GM12878 (cell line): ENCODE measurements around the gene NHSL1. TPM values are rescaled to one million over a fixed set of nuclear protein-coding genes. Genes with fewer than 3 reads are reported as not detected.

ENCODE experiments used
- ATAC-seq: fragments of 200-7000 bp; cut with Tn5 transposase; 3 replicates; pipeline ENCODE4 v1.9.1; 2020; ENCODE audit warnings: mild to moderate bottlenecking, moderate library complexity
- BruUV-seq: library from RNA; stranded (reverse); fragments of 400-500 nt; replicated peaks from 2 replicates; lab custom pipeline; 2021; lab: Mats Ljungman, UMichigan
- CTCF ChIA-PET: fragments of 300-600 bp; sonication (Branson Sonifier 250); formaldehyde crosslinking; extraction: SDS; loops from one replicate; lab custom pipeline; 2021; ENCODE audit warnings: inconsistent platforms; lab: Yijun Ruan, JAX
- POLR2A ChIA-PET: fragments of 350-600 bp; formaldehyde crosslinking; extraction: SDS; loops from one replicate; lab custom pipeline; 2021; ENCODE audit warnings: inconsistent platforms; lab: Charles Lee
- RAD21 ChIA-PET: fragments of 300-600 bp; sonication (Branson Sonifier 250); formaldehyde crosslinking; loops from one replicate; lab custom pipeline; 2023; ENCODE audit warnings: antibody characterized with exemption; ENCODE audit not compliant: unreplicated experiment; lab: Charles Lee
- SMC1A ChIA-PET: fragments of 300-600 bp; sonication (Branson Sonifier 250); formaldehyde crosslinking; loops from one replicate; lab custom pipeline; 2023; ENCODE audit not compliant: unreplicated experiment, uncharacterized antibody; lab: Charles Lee
- DNase-seq: peaks from one replicate; pipeline ENCODE4 v3.0.0-alpha.2; 2011; ENCODE audit warnings: low read depth, low spot score
- FAIRE-seq: peaks from 3 replicates; lab custom pipeline; 2011; peaks lifted over from hg19 to GRCh38; lab: Jason Lieb, UNC
- H2AFZ ChIP-seq: 2 replicates; pipeline ENCODE4 v1.6.0; 2011; ENCODE audit warnings: low read depth, low read length, control low read depth; ENCODE audit not compliant: control insufficient read depth
- H3K27ac ChIP-seq: 2 replicates; pipeline ENCODE4 v1.5.1; 2011; ENCODE audit warnings: control low read depth; ENCODE audit not compliant: control insufficient read depth, insufficient read depth
- H3K27me3 ChIP-seq, 2 experiments: replicated peaks in 1 of 2; 2 replicates each; pipeline versions ENCODE4 v1.6.0 to v1.6.1; 2011; ENCODE audit warnings: low read length in 1 of 2; ENCODE audit not compliant: control insufficient read depth in 2 of 2, insufficient read depth in 2 of 2
- H3K36me3 ChIP-seq, 2 experiments: 2 replicates each; pipeline ENCODE4 v1.5.1; 2011; ENCODE audit warnings: low read length in 1 of 2; ENCODE audit not compliant: control insufficient read depth in 2 of 2, insufficient read depth in 2 of 2
- H3K4me1 ChIP-seq: 2 replicates; pipeline ENCODE4 v1.6.1; 2011; ENCODE audit warnings: mild to moderate bottlenecking, low read length, moderate library complexity, mixed read lengths; ENCODE audit not compliant: control insufficient read depth, insufficient read depth
- H3K4me2 ChIP-seq: 2 replicates; pipeline ENCODE4 v1.6.0; 2011; ENCODE audit warnings: control low read depth; ENCODE audit not compliant: control insufficient read depth, insufficient read depth
- H3K4me3 ChIP-seq: fragments of 200-600 bp; sonication (generic); 2 replicates; pipeline ENCODE4 v1.5.1; 2016
- H3K79me2 ChIP-seq: 2 replicates; pipeline ENCODE4 v1.6.0; 2011; ENCODE audit warnings: low read length; ENCODE audit not compliant: control insufficient read depth, insufficient read depth
- H3K9ac ChIP-seq: 2 replicates; pipeline ENCODE4 v1.8.0; 2011; ENCODE audit warnings: low read length, control low read depth, mixed read lengths; ENCODE audit not compliant: control insufficient read depth, insufficient read depth
- H3K9me3 ChIP-seq: replicated peaks from 3 replicates; pipeline ENCODE4 v1.5.1; 2011; ENCODE audit warnings: mild to moderate bottlenecking, low read length; ENCODE audit not compliant: control insufficient read depth, insufficient read depth
- H4K20me1 ChIP-seq: 2 replicates; pipeline ENCODE4 v1.6.0; 2011; ENCODE audit not compliant: control insufficient read depth, insufficient read depth
- E2F8 ChIP-seq: fragments of 450-650 bp; IDR thresholded peaks from 2 replicates; pipeline ENCODE4 v1.6.1; 2018; ENCODE audit warnings: mild to moderate bottlenecking, low read depth, moderate library complexity; ENCODE audit not compliant: partially characterized antibody
- IKZF1 ChIP-seq: fragments of 450-650 bp; conservative IDR thresholded peaks from 2 replicates; pipeline ENCODE4 v1.6.1; 2017; ENCODE audit warnings: antibody characterized with exemption, mild to moderate bottlenecking
- IRF4 ChIP-seq: IDR thresholded peaks from 2 replicates; pipeline ENCODE4 v1.6.1; 2011; ENCODE audit warnings: low read depth, low read length
- MEF2A ChIP-seq: IDR thresholded peaks from 2 replicates; pipeline ENCODE4 v1.6.1; 2011; ENCODE audit warnings: low read depth, mild to moderate bottlenecking, low read length, moderate library complexity; ENCODE audit not compliant: insufficient read depth
- MLLT1 ChIP-seq: fragments of 450-650 bp; IDR thresholded peaks from 2 replicates; pipeline ENCODE4 v1.6.1; 2016; ENCODE audit warnings: mild to moderate bottlenecking
- SMC3 ChIP-seq: IDR thresholded peaks from 2 replicates; pipeline ENCODE4 v1.6.1; 2011; ENCODE audit warnings: low read length, improper control_type of control experiment, borderline replicate concordance
- TCF7 ChIP-seq: IDR thresholded peaks from 2 replicates; pipeline ENCODE4 v1.6.1; 2014; ENCODE audit warnings: antibody characterized with exemption, borderline replicate concordance
- WGBS: methylation state at CpG from one replicate; pipeline ENCODE4 v1.1.6; 2016; ENCODE audit warnings: low lambda C conversion rate; ENCODE audit not compliant: insufficient replicate concordance, insufficient coverage; ENCODE audit errors: missing lambda C conversion rate; 5-methylcytosine and 5-hydroxymethylcytosine counted together
- in situ Hi-C: fragments of 300-500 bp; cut with MboI; formaldehyde crosslinking; loops from 9 replicates; pipeline ENCODE4 v1.14.3; 2018; ENCODE audit warnings: mixed read lengths
- intact Hi-C: fragments of 100-400 bp; cut with micrococcal nuclease; formaldehyde crosslinking; loops from one replicate; pipeline ENCODE4 v1.14.2; 2022; ENCODE audit not compliant: unreplicated experiment
- polyA plus RNA-seq, 11 experiments: library from polyadenylated mRNA; depleted of rRNA in 4 of 11; unstranded in 6 of 11; stranded (reverse) in 5 of 11; fragments of >200 nt; fragmentation: Nextera tagmentation in 4 of 11; fragmentation: Illumina TruSeq in 1 of 11; extraction: Ambion mirVana in 4 of 11; extraction: Trizol in 1 of 11; gene quantifications; 1 replicate in 1 of 11; 2 replicates in 10 of 11; pipeline versions ENCODE4 v1.2.1 to v1.2.3, GENCODE V29; 2011 to 2016; ENCODE audit warnings: inconsistent platforms in 2 of 11, missing spikeins in 2 of 11, low read depth in 1 of 11
- total RNA-seq, 4 experiments: library from RNA; depleted of rRNA in 3 of 4; stranded (reverse); fragments of >200 nt in 3 of 4; fragmentation: Illumina TruSeq in 1 of 4; extraction: Trizol in 1 of 4; gene quantifications; 2 replicates each; pipeline versions ENCODE4 v1.2.1 to v1.2.3, GENCODE V29; 2013 to 2021

The NHSL1 gene
- total and polyA plus RNA-seq, 10 of the 15 experiments (the other 5 are each of a cell fraction or from before 2014, with no cell fraction given), result 0.26 to 14.1 (median 0.90) TPM

GRCh38 chr6:138485586-138486248 is 13.6 kb downstream of the NHSL1 start (continued):
- TF ChIP-seq E2F8 (no peak), MEF2A (no peak), IRF4 (no peak), SMC3 (no peak), IKZF1 (no peak)

GRCh38 chr6:138485005-138485545 is 14.2 kb downstream of the NHSL1 start:
- CTCF ChIA-PET, result interaction anchor here (0.7 to 1.9 kb wide), 5 partner anchors 14 to 82 kb away, joined by 3 to 7 read pairs (median 6); partner anchors contain the start of gene NHSL1
- in situ Hi-C loops (no loop called here), intact Hi-C loops (no loop called here)
- RAD21 ChIA-PET, result interaction anchor here (1.1 to 5.4 kb wide), 3 partner anchors 9 to 29 kb away, joined by 4 to 55 read pairs (median 12); partner anchors contain the start of gene NHSL1
- no peak overlapping the region for H3K9ac ChIP-seq
- ATAC-seq (no peak), FAIRE-seq (no peak), DNase-seq (no peak)
- no peaks in the 10 kb centered on the region for H4K20me1 ChIP-seq
- H3K4me1 ChIP-seq, result no peaks in the 10 kb centered on the region
- H3K27ac ChIP-seq, result no peak overlapping the region
- no peaks in the 10 kb centered on the region; a peak in 1 of 4 replicates for H3K27me3 ChIP-seq
- BruUV-seq, result no TSS peak
- no peaks in the 10 kb centered on the region; a peak in 1 of 4 replicates for H3K36me3 ChIP-seq
- H2AFZ ChIP-seq, result no peak overlapping the region
- 45% methylated on average over 10 of the region's 11 CpGs for WGBS
- SMC1A ChIA-PET, result interaction anchor here (0.7 to 9.3 kb wide), 9 partner anchors 11 to 44 kb away, joined by 3 to 139 read pairs (median 4); partner anchors contain the start of gene NHSL1
- H3K4me2 ChIP-seq, result no peak overlapping the region
- POLR2A ChIA-PET, result interaction anchor here (0.9 to 2.5 kb wide), 4 partner anchors 9 to 155 kb away, joined by 4 to 12 read pairs (median 6); no protein-coding TSS in a partner anchor
- H3K79me2 ChIP-seq, result no peaks in the 10 kb centered on the region
- H3K4me3 ChIP-seq, result no peak overlapping the region
- TF ChIP-seq TCF7, result no peak
- peak; percentile 71 for TF ChIP-seq MLLT1
- no peaks in the 10 kb centered on the region for H3K9me3 ChIP-seq
